ENCODE results near the gene PPP1R16B.

PPP1R16B gene

GRCh38 chr20:38894091-38894847 lies 88.8 kb downstream of the PPP1R16B start:
- DNase-seq (ENCODE audit: low read depth in 1 of 2, low spot score in 1 of 2), result no peak

- no peak for DNase-seq (ENCODE audit: low read depth in 1 of 2, low spot score in 1 of 2)
Observed at GRCh38 chr20:38895098-38895949, 89.8 kb downstream of the PPP1R16B start.

DNA sequence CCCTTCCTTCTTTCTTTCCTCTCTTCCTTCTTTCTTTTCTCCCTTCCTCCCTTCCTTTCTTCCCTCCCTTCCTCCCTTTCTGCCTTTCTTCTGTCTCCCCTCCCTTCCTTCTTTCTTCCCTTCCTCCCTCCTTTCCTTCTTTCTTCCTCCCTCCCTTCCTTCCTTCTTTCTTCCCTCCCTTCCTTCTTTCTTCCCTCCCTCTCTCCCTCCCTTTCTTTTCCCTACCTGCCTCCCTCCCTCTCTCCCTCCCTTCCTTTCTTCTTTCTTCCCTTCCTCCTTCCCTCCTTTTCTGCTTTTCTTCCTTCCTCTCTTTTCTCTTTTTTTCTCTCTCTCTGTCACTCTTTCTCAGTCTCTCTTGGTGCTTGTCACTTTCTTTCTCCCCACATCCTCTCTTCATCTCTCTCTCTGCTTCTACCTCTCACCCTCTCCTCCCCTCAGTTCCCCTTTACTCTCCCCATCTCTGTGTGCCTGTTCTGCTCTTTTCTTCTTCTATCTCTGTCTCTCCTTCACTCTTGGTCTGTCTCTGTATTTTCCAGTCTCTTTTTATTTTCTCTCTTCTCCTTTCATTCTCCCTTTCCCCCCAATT lies 90.6 kb downstream of the PPP1R16B start:
- no peak for DNase-seq (ENCODE audit: low read depth in 1 of 2, low spot score in 1 of 2)

- DNase-seq (ENCODE audit: low read depth in 1 of 2, low spot score in 1 of 2), result no peak
Observed at GRCh38 chr20:38897267-38897666, 91.8 kb downstream of the PPP1R16B start.

DNA sequence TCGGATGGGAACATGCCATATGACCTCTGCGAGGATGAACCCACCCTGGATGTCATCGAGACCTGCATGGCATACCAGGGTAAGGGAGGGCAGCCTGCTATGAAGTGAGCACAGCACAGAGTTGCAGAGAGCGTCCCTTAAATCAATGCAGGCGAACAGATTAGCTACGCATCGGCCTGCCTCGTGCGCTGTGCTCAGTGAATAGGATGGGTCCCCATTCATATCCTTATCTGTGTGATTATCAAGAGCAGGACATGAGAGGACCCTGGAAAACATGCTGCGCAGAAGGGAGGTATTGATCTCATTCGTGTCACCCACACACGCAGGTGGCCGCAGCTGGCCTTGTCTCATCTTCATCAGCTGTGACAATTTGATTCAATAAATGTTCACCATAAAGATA lies 95.1 kb downstream of the PPP1R16B start:
- DNase-seq (ENCODE audit: low read depth in 1 of 2, low spot score in 1 of 2), result no peak

DNA sequence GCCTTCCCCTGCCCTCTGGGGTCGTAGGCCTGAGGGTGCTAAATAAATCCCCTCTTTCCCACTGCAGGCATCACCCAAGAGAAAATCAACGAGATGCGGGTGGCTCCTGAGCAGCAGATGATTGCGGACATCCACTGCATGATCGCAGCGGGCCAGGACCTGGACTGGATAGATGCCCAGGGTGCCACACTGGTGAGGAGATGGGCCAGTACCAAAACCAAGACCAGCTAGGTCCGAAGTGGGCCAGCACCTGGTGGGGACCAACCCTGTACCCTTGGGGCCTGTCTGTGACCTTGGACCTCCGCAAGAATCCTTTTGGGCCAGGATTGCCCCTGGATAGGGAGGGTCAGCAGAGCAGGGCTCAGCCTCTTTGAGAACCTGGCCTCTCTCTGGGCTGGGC lies 97.1 kb downstream of the PPP1R16B start:
- no peak for DNase-seq (ENCODE audit: low read depth in 1 of 2, low spot score in 1 of 2)

DNA sequence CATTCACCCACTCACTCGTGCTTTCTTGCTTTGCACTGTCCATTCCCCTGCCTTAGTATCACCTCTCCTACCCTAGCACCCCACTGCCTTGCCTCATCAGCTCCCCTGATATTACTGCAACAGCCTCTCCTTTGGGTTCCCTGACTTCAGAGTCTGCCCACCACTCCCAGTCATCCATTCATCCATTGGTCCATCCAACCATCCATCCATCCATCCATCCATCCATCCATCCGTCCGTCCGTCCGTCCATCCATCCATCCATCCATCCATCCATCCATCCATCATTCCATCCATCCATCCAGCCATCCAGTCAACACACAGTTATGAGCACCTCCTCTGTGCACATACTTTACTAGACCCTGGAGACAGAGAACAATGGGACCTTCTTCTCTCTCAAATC lies 97.8 kb downstream of the PPP1R16B start:
- no peak for DNase-seq (ENCODE audit: low read depth in 1 of 2, low spot score in 1 of 2)

DNA sequence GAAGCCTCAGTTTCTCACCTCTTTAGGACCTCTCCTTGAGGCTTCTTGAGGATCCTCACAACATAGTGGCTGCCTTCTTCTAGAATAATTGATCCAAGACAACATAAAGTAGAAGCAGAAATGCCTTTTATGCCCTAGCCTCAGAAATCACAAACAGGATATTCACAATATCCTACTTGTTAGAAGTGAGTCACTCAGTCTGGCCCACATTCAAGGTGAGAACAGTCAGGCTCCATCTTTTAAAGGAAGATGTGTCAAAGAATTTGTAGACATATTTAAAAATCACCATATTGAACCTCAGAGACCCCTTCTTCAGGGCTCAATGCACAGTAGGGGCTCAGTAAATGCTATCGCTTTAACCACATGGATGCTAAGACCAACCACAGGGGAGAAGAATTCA lies 99.9 kb downstream of the PPP1R16B start:
- DNase-seq (ENCODE audit: low read depth in 1 of 2, low spot score in 1 of 2), result no peak

GRCh38 chr20:38907918-38908677 lies 102.6 kb downstream of the PPP1R16B start:
- DNase-seq (ENCODE audit: low read depth in 1 of 2, low spot score in 1 of 2), result no peak

DNA sequence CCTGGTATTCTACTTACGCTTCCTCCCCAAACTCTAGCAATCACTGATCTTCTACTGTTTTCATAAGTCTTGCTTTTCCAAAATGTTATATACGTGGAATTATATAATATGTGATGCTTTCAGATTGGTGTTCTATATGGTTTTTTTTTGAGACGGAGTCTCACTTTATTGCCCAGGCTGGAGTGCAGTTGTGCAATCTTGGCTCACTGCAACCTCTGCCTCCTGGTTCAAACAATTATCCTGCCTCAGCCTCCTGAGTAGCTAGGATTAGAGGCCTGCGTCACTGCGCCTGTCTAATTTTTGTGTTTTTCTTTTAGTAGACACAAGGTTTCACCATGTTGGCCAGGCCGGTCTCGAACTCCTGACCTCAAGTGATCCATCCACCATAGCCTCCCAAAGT lies 109.9 kb downstream of the PPP1R16B start:
- no peak for DNase-seq (ENCODE audit: low read depth in 1 of 2, low spot score in 1 of 2)

DNA sequence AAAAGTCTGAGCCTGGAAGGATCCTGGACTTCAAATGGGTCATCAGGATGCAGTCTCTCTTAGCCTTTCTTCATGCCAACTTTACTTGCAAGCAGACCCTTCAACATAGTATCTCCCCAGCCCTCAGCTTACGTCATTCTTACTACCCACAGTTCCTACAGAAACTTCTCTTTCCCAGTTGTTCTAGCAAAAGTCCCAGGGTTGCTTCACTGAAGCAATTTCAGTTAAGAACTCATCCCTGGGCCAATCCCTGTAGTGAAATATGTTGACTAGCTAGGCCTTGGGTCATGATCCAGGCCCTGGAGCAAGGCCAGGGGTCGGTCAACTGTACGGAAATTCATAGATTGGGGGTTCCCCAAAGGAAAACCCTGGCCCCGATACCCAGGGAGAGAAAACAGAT lies 112.2 kb downstream of the PPP1R16B start:
- DNase-seq (ENCODE audit: low read depth in 1 of 2, low spot score in 1 of 2), result no peak

DNA sequence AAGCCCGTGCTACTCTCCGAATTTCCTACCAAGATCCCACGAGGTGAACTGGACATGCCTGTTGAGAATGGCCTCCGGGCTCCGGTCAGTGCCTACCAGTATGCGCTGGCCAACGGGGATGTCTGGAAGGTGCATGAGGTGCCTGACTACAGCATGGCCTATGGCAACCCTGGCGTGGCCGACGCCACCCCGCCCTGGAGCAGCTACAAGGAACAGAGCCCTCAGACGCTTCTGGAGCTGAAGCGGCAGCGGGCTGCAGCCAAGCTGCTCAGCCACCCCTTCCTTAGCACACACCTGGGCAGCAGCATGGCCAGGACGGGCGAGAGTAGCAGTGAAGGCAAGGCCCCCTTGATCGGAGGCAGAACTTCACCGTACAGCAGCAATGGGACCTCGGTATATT lies 112.7 kb downstream of the PPP1R16B start:
- DNase-seq (ENCODE audit: low read depth in 1 of 2, low spot score in 1 of 2), result no peak

GRCh38 chr20:38919683-38920082 lies 114.2 kb downstream of the PPP1R16B start:
- DNase-seq (ENCODE audit: low read depth in 1 of 2, low spot score in 1 of 2), result no peak

DNA sequence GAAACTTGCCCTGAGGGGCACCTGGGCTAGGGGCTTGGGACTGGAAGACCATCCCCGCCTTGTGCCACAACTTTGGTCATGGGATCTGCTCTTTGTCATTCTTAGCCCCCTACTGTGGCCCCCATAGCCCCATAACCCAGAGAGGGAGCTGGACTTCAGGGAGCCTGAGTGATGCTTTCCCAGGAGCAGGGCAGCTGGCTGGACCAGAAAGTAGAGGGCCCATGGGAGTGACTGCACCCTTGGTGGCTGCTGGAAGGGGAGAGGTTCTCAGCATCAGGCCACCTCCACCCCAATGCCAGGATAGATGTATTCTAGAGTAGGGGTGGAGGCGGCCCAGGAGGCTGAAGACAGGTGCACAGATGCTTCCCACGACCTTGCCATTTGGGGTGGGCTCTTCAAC lies 114.9 kb downstream of the PPP1R16B start:
- DNase-seq (ENCODE audit: low read depth in 1 of 2, low spot score in 1 of 2), result no peak

- no peak for DNase-seq (ENCODE audit: low read depth in 1 of 2, low spot score in 1 of 2)
Observed at GRCh38 chr20:38920851-38921250, 115.4 kb downstream of the PPP1R16B start.

DNA sequence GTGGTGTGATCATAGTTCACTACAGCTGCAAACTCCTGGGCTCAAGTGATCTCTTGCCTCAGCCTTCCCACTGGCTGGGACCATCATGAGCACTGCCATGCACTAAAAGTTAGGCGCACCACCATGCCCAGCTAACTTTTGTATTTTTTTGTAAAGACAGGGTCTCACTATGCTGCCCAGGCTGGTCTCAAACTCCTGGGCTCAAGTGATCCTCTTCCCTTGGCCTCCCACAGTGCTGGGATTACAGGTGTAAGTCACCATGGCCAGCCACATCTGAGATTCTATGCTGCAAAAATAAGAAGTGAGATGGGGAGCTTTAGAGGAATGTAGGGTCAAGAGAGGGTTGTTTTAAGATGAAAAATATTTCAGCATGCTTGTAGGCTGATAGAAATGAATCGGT lies 119.2 kb downstream of the PPP1R16B start:
- no peak for DNase-seq (ENCODE audit: low read depth in 1 of 2, low spot score in 1 of 2)

GRCh38 chr20:38926142-38926933 lies 120.8 kb downstream of the PPP1R16B start, which contains the start of gene FAM83D:
FAM83D (plus strand) TSS chr20:38926417; CDS start chr20:38926443, 26 bp downstream.
- peak; percentile 75 to 89 for DNase-seq (ENCODE audit: low read depth in 1 of 2, low spot score in 1 of 2)

DNA sequence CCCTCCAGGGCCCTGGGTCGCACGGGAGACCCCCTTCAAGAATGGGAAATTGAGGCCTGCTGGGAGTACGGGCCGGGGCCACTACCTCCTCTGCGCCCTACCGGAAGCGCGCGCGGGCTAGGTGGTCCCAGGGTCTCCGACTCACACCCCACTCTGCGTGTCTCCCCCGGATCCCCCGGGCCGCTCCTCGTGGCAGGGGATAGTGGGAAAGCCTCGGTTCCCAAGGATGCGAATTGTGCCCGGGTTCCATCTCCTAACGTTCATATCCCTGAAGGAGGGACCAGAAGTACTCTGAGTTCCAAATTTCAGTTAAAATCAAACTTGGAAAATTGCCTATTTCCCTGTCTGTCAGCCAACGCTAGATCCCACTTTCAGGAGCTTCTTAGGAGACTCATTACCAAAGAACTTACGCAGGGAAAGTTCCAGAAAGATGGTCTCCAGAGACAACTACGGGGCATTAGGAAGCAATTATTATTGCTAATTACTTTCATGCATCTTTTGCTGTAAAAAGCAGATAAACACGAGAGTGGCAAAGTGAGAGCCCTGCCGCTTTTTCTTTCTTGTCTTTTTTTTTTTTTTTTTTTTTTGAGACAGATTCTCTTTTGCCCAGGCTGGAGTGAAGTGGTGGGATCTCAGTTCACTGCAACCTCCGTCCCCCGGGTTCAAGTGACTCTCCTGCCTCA lies 121.6 kb downstream of the PPP1R16B start:
- DNase-seq (ENCODE audit: low read depth in 1 of 2, low spot score in 1 of 2), result no peak

- DNase-seq (ENCODE audit: low read depth in 1 of 2, low spot score in 1 of 2), result no peak
Observed at GRCh38 chr20:38927902-38928578, 122.5 kb downstream of the PPP1R16B start.
